Osteoblast (primary cell): Measurements from ENCODE around the gene RYR2. TPM values are rescaled to one million over a fixed set of nuclear protein-coding genes. Genes with fewer than 3 reads are reported as not detected.
A peak's percentile ranks its signal among the peaks of the same experiment; 100 is the strongest.

Experiments used
- DNase-seq: peaks from one replicate; pipeline ENCODE4 v3.0.0; 2011; ENCODE audit warnings: low spot score, mixed read lengths; ENCODE audit not compliant: insufficient read length; ENCODE audit errors: missing footprints
- H2AFZ ChIP-seq: 2 replicates; pipeline ENCODE4 v1.6.0; 2011; ENCODE audit warnings: mild to moderate bottlenecking, low read length
- H3K27ac ChIP-seq: 2 replicates; pipeline ENCODE4 v1.5.1; 2011; ENCODE audit warnings: mild to moderate bottlenecking, low read depth, low read length, moderate library complexity
- H3K27me3 ChIP-seq: 2 replicates; pipeline ENCODE4 v1.6.0; 2012; ENCODE audit warnings: mild to moderate bottlenecking, control low read depth, inconsistent platforms, low read length, moderate library complexity; ENCODE audit not compliant: insufficient read depth
- H3K36me3 ChIP-seq: 2 replicates; pipeline ENCODE4 v1.5.1; 2011; ENCODE audit warnings: mild to moderate bottlenecking, low read length, control low read depth, moderate library complexity; ENCODE audit not compliant: insufficient read depth
- H3K4me1 ChIP-seq: 2 replicates; pipeline ENCODE4 v1.5.1; 2011; ENCODE audit warnings: mild to moderate bottlenecking, low read length, control low read depth, moderate library complexity; ENCODE audit not compliant: insufficient read depth
- H3K4me2 ChIP-seq: 2 replicates; pipeline ENCODE4 v1.6.0; 2011; ENCODE audit warnings: mild to moderate bottlenecking, low read length; ENCODE audit not compliant: insufficient read depth
- H3K4me3 ChIP-seq: fragments of 200-600 bp; sonication (generic); 3 replicates; pipeline ENCODE4 v1.5.1; 2012; ENCODE audit warnings: mild to moderate bottlenecking, low read length, inconsistent platforms; ENCODE audit not compliant: insufficient read depth
- H3K79me2 ChIP-seq: 2 replicates; pipeline ENCODE4 v1.6.0; 2012; ENCODE audit warnings: mild to moderate bottlenecking, low read length, control low read depth, inconsistent platforms; ENCODE audit not compliant: insufficient read depth
- H3K9me3 ChIP-seq: 2 replicates; pipeline ENCODE4 v1.5.1; 2011; ENCODE audit warnings: low read depth, low read length, control low read depth
- H4K20me1 ChIP-seq: 2 replicates; pipeline ENCODE4 v1.6.0; 2012; ENCODE audit warnings: mild to moderate bottlenecking, low read length, control low read depth; ENCODE audit not compliant: insufficient read depth
- total RNA-seq: library from RNA; depleted of rRNA; stranded (reverse); fragments of >200 nt; gene quantifications from 2 replicates; pipeline ENCODE4 v1.2.3, GENCODE V29; 2012
- TF ChIP-seq, protein P1 (sequence below): IDR thresholded peaks from 2 replicates; pipeline ENCODE4 v1.5.1; 2011; ENCODE audit warnings: mild to moderate bottlenecking, low read depth, low read length, moderate library complexity; ENCODE audit errors: extremely low read depth

Gene RYR2
- total RNA-seq, 1 donor, result not detected

DNA sequence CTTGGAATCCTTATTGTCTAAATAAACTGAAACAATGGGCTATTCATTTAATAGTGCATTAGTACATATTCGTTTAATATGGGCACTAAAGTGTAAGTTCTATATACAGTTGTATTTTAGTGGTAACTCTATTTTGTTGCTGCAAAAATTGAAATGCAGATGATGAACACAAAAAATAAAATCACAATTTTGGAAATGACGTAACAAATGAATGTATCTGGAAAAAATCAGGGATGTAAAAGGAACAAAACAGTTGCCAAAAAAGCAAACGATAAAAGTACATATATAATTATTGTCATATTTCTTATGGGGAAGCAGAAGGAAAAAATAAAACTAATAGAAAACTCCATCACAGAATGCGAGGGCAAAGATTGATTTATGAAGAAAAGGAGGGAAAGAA lies 254.9 kb downstream of the RYR2 start:
- Histone ChIP-seq H3K9me3 (no peaks in the 10 kb centered on the region), H4K20me1 (no peaks in the 10 kb centered on the region)

DNA sequence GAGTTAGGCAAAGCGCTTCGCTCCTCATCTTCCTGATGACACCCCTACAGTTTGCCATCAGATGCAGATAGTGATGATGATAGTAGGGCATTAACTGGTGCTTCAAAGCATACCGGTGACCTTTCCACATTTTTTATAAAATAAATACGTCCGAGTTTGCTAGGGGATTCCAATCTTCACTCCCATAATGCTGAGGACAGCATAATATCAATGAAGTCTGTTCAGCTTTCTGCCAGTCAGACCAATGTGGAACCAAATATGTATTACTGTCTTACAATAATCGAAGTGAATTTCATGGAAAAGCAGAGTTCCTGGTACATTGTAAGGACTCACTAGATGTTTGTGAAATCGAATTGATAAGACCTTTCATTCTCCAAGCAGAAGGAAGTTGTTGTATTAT lies 258.7 kb downstream of the RYR2 start:
- no peaks in the 10 kb centered on the region for H3K9me3 ChIP-seq
- DNase-seq, result peak; percentile 14
- H3K4me3 ChIP-seq, result no peak overlapping the region
- no peak overlapping the region for H2AFZ ChIP-seq
- no peaks in the 10 kb centered on the region for H3K36me3 ChIP-seq
- no peak overlapping the region for H3K27ac ChIP-seq
- no peaks in the 10 kb centered on the region for H3K4me1 ChIP-seq
- H3K4me2 ChIP-seq, result no peak overlapping the region
- no peaks in the 10 kb centered on the region for H3K79me2 ChIP-seq
- no peaks in the 10 kb centered on the region for H3K27me3 ChIP-seq
- TF ChIP-seq, protein P1, sequence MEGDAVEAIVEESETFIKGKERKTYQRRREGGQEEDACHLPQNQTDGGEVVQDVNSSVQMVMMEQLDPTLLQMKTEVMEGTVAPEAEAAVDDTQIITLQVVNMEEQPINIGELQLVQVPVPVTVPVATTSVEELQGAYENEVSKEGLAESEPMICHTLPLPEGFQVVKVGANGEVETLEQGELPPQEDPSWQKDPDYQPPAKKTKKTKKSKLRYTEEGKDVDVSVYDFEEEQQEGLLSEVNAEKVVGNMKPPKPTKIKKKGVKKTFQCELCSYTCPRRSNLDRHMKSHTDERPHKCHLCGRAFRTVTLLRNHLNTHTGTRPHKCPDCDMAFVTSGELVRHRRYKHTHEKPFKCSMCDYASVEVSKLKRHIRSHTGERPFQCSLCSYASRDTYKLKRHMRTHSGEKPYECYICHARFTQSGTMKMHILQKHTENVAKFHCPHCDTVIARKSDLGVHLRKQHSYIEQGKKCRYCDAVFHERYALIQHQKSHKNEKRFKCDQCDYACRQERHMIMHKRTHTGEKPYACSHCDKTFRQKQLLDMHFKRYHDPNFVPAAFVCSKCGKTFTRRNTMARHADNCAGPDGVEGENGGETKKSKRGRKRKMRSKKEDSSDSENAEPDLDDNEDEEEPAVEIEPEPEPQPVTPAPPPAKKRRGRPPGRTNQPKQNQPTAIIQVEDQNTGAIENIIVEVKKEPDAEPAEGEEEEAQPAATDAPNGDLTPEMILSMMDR, result no peak
- no peaks in the 10 kb centered on the region for H4K20me1 ChIP-seq

More for the DNA sequence above, 254.9 kb downstream of the RYR2 start:
- Histone ChIP-seq H3K4me3 (no peak overlapping the region), H3K27ac (no peak overlapping the region), H3K4me1 (no peaks in the 10 kb centered on the region), H2AFZ (no peak overlapping the region), H3K4me2 (no peak overlapping the region), H3K79me2 (no peaks in the 10 kb centered on the region), H3K36me3 (no peaks in the 10 kb centered on the region), H3K27me3 (no peaks in the 10 kb centered on the region)
- no peak for DNase-seq
- TF ChIP-seq, protein P1, result no peak

DNA sequence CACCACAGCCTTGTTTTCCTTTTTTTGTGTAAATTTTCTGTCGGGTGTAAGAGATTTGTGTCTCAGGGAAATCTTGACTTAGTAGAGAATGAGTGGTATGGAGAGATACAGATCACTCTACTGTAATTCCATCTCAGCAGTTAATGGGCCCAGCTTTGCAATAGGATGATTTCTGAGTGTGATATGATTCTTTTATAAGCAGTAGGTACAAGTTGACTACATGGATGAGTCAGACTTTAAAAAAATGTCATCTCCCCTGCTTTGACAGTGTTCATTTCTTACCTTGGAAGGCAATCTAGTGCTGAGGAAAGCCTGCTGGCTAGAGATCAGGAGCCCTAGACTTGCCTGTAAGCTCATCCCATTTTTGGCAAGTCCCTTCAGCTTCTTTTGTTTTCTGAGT lies 261.9 kb downstream of the RYR2 start:
- no peak for DNase-seq
- Histone ChIP-seq H4K20me1 (no peaks in the 10 kb centered on the region), H2AFZ (no peak overlapping the region), H3K4me3 (no peak overlapping the region), H3K27ac (no peak overlapping the region), H3K4me2 (no peak overlapping the region), H3K79me2 (no peaks in the 10 kb centered on the region), H3K4me1 (no peaks in the 10 kb centered on the region), H3K27me3 (no peaks in the 10 kb centered on the region), H3K9me3 (no peaks in the 10 kb centered on the region), H3K36me3 (no peaks in the 10 kb centered on the region)
- TF ChIP-seq, protein P1, result no peak

DNA sequence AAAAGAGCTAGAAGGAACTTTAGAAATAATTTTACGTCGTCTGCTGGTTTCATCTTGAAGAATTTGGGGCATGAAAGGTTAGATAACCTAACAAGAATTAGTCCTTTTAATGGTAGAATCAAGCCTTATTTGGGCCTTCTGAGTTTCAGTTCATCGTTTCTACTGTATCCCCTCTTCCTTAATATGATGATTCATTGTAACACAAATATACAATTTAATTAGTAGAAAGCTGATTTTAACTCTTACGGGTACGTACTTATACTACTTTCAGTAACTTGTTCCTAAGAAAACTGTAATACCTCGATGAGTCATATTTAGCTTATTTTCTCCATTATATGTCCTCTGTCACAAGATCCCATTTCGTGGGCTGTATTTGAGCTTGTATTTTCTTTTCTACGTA lies 264.7 kb downstream of the RYR2 start:
- Histone ChIP-seq H3K27me3 (no peaks in the 10 kb centered on the region), H3K27ac (no peak overlapping the region), H4K20me1 (no peaks in the 10 kb centered on the region), H2AFZ (no peak overlapping the region), H3K4me2 (no peak overlapping the region), H3K9me3 (no peaks in the 10 kb centered on the region), H3K4me1 (no peaks in the 10 kb centered on the region), H3K36me3 (no peaks in the 10 kb centered on the region), H3K79me2 (no peaks in the 10 kb centered on the region), H3K4me3 (no peak overlapping the region)
- no peak for DNase-seq
- TF ChIP-seq, protein P1, result no peak
